Measurements from ENCODE around the gene DPYSL3.

DNA sequence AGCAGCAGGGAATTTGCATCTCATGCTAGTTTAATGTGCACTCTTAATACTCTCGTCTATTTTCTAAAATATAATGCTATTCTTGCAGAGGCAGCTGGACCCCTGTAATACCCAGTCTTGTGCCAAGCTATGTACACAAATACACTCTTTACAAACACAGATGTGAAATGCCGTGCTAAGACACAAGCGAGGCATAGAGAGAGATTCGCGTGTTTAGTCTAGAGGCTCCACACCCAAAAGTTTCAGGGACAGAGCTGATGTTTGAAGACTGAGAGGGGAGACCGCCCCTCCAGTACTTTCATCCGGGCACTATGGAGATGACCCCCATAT, 1.2 kb downstream of the DPYSL3 start:
- TF ChIP-seq, protein P1, sequence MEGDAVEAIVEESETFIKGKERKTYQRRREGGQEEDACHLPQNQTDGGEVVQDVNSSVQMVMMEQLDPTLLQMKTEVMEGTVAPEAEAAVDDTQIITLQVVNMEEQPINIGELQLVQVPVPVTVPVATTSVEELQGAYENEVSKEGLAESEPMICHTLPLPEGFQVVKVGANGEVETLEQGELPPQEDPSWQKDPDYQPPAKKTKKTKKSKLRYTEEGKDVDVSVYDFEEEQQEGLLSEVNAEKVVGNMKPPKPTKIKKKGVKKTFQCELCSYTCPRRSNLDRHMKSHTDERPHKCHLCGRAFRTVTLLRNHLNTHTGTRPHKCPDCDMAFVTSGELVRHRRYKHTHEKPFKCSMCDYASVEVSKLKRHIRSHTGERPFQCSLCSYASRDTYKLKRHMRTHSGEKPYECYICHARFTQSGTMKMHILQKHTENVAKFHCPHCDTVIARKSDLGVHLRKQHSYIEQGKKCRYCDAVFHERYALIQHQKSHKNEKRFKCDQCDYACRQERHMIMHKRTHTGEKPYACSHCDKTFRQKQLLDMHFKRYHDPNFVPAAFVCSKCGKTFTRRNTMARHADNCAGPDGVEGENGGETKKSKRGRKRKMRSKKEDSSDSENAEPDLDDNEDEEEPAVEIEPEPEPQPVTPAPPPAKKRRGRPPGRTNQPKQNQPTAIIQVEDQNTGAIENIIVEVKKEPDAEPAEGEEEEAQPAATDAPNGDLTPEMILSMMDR (IDR thresholded peaks at IDR 0.05): no peak
- TF ChIP-seq POLR2A (IDR thresholded peaks at IDR 0.05): no peak

Measured in Peyer's patch (tissue), 4 donors.